HEK293 (cell line): ENCODE measurements around the gene ACTL6A.

Source experiments
- CTCF ChIA-PET: fragments of 350-600 bp; formaldehyde crosslinking; extraction: SDS; loops from one replicate; lab custom pipeline; 2021; ENCODE audit warnings: antibody characterized with exemption; lab: Yijun Ruan, JAX
- POLR2A ChIA-PET: fragments of 300-600 bp; formaldehyde crosslinking; extraction: SDS; loops from one replicate; lab custom pipeline; 2020; ENCODE audit warnings: antibody characterized with exemption, inconsistent platforms; lab: Yijun Ruan, JAX
- H3K27ac ChIP-seq: fragments of 200-500 bp; sonication (Bioruptor generic); 2 replicates; pipeline ENCODE4 v1.5.1; 2014; ENCODE audit warnings: low read depth, low read length, control low read depth, inconsistent platforms; ENCODE audit errors: extremely low read depth
- H3K36me3 ChIP-seq, 2 experiments: fragments of 200-500 bp in 1 of 2; sonication (Bioruptor generic) in 1 of 2; 1 replicate in 1 of 2; 2 replicates in 1 of 2; pipeline ENCODE4 v1.5.1; 2014 to 2017; ENCODE audit warnings: inconsistent platforms in 2 of 2, low read length in 2 of 2; ENCODE audit not compliant: control insufficient read depth in 2 of 2, insufficient read depth in 1 of 2
- H3K4me1 ChIP-seq: fragments of 200-500 bp; sonication (Bioruptor generic); 2 replicates; pipeline ENCODE4 v1.5.1; 2014; ENCODE audit warnings: mild to moderate bottlenecking, low read length, inconsistent platforms; ENCODE audit not compliant: control insufficient read depth, insufficient read depth
- H3K4me3 ChIP-seq: 2 replicates; pipeline ENCODE4 v1.5.1; 2011; ENCODE audit warnings: low read depth, mild to moderate bottlenecking, control low read depth, low read length, moderate library complexity
- H3K9me3 ChIP-seq: fragments of 200-500 bp; sonication (Bioruptor generic); 2 replicates; pipeline ENCODE4 v1.5.1; 2014; ENCODE audit warnings: low read depth, low read length, inconsistent platforms; ENCODE audit not compliant: control insufficient read depth, insufficient read depth
- FEZF1 ChIP-seq: fragments of 450-650 bp; formaldehyde crosslinking; IDR thresholded peaks from 2 replicates; pipeline ENCODE4 v1.5.1; 2016; ENCODE audit warnings: missing biosample characterization, missing genetic modification characterization
- MEIS1 ChIP-seq: sonication (generic); formaldehyde crosslinking; IDR thresholded peaks from 2 replicates; pipeline ENCODE4 v1.8.1; 2022; ENCODE audit warnings: missing genetic modification reagents, mild to moderate bottlenecking, borderline replicate concordance
- RBAK ChIP-seq: fragments of 450-650 bp; formaldehyde crosslinking; IDR thresholded peaks from 2 replicates; pipeline ENCODE4 v1.5.1; 2016; ENCODE audit warnings: missing biosample characterization, missing genetic modification characterization
- SCRT2 ChIP-seq: fragments of 450-650 bp; formaldehyde crosslinking; IDR thresholded peaks from 2 replicates; pipeline ENCODE4 v1.5.1; 2016; ENCODE audit warnings: missing biosample characterization, missing genetic modification characterization
- SP2 ChIP-seq: fragments of 450-650 bp; formaldehyde crosslinking; IDR thresholded peaks from 2 replicates; pipeline ENCODE4 v1.5.1; 2016; ENCODE audit warnings: missing biosample characterization, missing genetic modification characterization
- YY1 ChIP-seq: fragments of 450-650 bp; formaldehyde crosslinking; IDR thresholded peaks from 2 replicates; pipeline ENCODE4 v1.5.1; 2018; ENCODE audit warnings: missing biosample characterization, missing genetic modification characterization
- ZBTB10 ChIP-seq: fragments of 450-650 bp; formaldehyde crosslinking; IDR thresholded peaks from 2 replicates; pipeline ENCODE4 v1.5.1; 2016; ENCODE audit warnings: missing biosample characterization, missing genetic modification characterization
- ZBTB48 ChIP-seq: fragments of 450-650 bp; formaldehyde crosslinking; IDR thresholded peaks from 2 replicates; pipeline ENCODE4 v1.5.1; 2016; ENCODE audit warnings: missing biosample characterization, missing genetic modification characterization
- ZNF18 ChIP-seq: fragments of 450-650 bp; formaldehyde crosslinking; IDR thresholded peaks from 2 replicates; pipeline ENCODE4 v1.5.1; 2016; ENCODE audit warnings: missing biosample characterization, missing genetic modification characterization
- ZNF211 ChIP-seq: fragments of 450-650 bp; formaldehyde crosslinking; IDR thresholded peaks from 2 replicates; pipeline ENCODE4 v1.5.1; 2016; ENCODE audit warnings: low read depth, missing biosample characterization, missing genetic modification characterization
- ZNF223 ChIP-seq: fragments of 450-650 bp; formaldehyde crosslinking; IDR thresholded peaks from 2 replicates; pipeline ENCODE4 v1.5.1; 2016; ENCODE audit warnings: missing biosample characterization, missing genetic modification characterization
- ZNF248 ChIP-seq: fragments of 450-650 bp; formaldehyde crosslinking; IDR thresholded peaks from 2 replicates; pipeline ENCODE4 v1.5.1; 2017; ENCODE audit warnings: missing biosample characterization, missing genetic modification characterization
- ZNF266 ChIP-seq: fragments of 450-650 bp; formaldehyde crosslinking; IDR thresholded peaks from 2 replicates; pipeline ENCODE4 v1.5.1; 2016; ENCODE audit warnings: missing biosample characterization, missing genetic modification characterization, low read depth
- ZNF335 ChIP-seq: fragments of 450-650 bp; formaldehyde crosslinking; conservative IDR thresholded peaks from 2 replicates; pipeline ENCODE4 v1.5.1; 2016; ENCODE audit warnings: missing biosample characterization, missing genetic modification characterization
- ZNF423 ChIP-seq: fragments of 450-650 bp; formaldehyde crosslinking; IDR thresholded peaks from 2 replicates; pipeline ENCODE4 v1.5.1; 2016; ENCODE audit warnings: missing biosample characterization, missing genetic modification characterization
- ZNF510 ChIP-seq: fragments of 450-650 bp; formaldehyde crosslinking; IDR thresholded peaks from 2 replicates; pipeline ENCODE4 v1.5.1; 2018; ENCODE audit warnings: mild to moderate bottlenecking, missing genetic modification characterization, missing biosample characterization; ENCODE audit not compliant: insufficient replicate concordance
- ZNF521 ChIP-seq: fragments of 450-650 bp; formaldehyde crosslinking; IDR thresholded peaks from 2 replicates; pipeline ENCODE4 v1.5.1; 2017; ENCODE audit warnings: missing biosample characterization, mild to moderate bottlenecking, missing genetic modification characterization
- ZNF626 ChIP-seq: fragments of 450-650 bp; sonication (Bioruptor Pico); formaldehyde crosslinking; IDR thresholded peaks from 2 replicates; pipeline ENCODE4 v1.5.1; 2018; ENCODE audit warnings: missing biosample characterization, missing genetic modification characterization, inconsistent platforms
- ZNF747 ChIP-seq: fragments of 450-650 bp; formaldehyde crosslinking; IDR thresholded peaks from 2 replicates; pipeline ENCODE4 v1.5.1; 2016; ENCODE audit warnings: missing biosample characterization, missing genetic modification characterization
- ZNF776 ChIP-seq: fragments of 450-650 bp; formaldehyde crosslinking; IDR thresholded peaks from 2 replicates; pipeline ENCODE4 v1.5.0; 2017; ENCODE audit warnings: missing biosample characterization, missing genetic modification characterization, borderline replicate concordance
- ZNF777 ChIP-seq: fragments of 450-650 bp; formaldehyde crosslinking; IDR thresholded peaks from 2 replicates; pipeline ENCODE4 v1.5.1; 2017; ENCODE audit warnings: missing biosample characterization, missing genetic modification characterization, borderline replicate concordance
- ZSCAN23 ChIP-seq: fragments of 450-650 bp; formaldehyde crosslinking; IDR thresholded peaks from 2 replicates; pipeline ENCODE4 v1.5.1; 2016; ENCODE audit warnings: missing biosample characterization, missing genetic modification characterization
- ZXDB ChIP-seq: fragments of 450-650 bp; formaldehyde crosslinking; IDR thresholded peaks from 2 replicates; pipeline ENCODE4 v1.5.1; 2016; ENCODE audit warnings: missing biosample characterization, missing genetic modification characterization
- TF ChIP-seq, protein P1 (sequence below): fragments of 450-650 bp; formaldehyde crosslinking; IDR thresholded peaks from 2 replicates; pipeline ENCODE4 v1.5.1; 2017; ENCODE audit warnings: missing biosample characterization, missing genetic modification characterization
- TF ChIP-seq, protein P2 (sequence below): fragments of 450-650 bp; formaldehyde crosslinking; IDR thresholded peaks from 2 replicates; pipeline ENCODE4 v1.5.1; 2016; ENCODE audit warnings: missing biosample characterization, missing genetic modification characterization

The ACTL6A gene

GRCh38 chr3:179580992-179581391, 18.3 kb downstream of the ACTL6A start:
- Histone ChIP-seq H3K4me1 (no peaks in the 10 kb centered on the region), H3K4me3 (no peak overlapping the region), H3K27ac (no peak overlapping the region), H3K36me3 (peaks cover 21 to 74% of the 10 kb centered on the region in 2 experiments), H3K9me3 (no peaks in the 10 kb centered on the region)
- TF ChIP-seq ZNF747 (tag by site-specific recombination) (no peak), ZBTB48 (tag by site-specific recombination) (no peak), ZNF335 (tag by site-specific recombination) (no peak), YY1 (tag by site-specific recombination) (no peak)
- TF ChIP-seq, protein P1, sequence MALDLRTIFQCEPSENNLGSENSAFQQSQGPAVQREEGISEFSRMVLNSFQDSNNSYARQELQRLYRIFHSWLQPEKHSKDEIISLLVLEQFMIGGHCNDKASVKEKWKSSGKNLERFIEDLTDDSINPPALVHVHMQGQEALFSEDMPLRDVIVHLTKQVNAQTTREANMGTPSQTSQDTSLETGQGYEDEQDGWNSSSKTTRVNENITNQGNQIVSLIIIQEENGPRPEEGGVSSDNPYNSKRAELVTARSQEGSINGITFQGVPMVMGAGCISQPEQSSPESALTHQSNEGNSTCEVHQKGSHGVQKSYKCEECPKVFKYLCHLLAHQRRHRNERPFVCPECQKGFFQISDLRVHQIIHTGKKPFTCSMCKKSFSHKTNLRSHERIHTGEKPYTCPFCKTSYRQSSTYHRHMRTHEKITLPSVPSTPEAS (tag by site-specific recombination), result no peak
- ChIA-PET POLR2A (no interaction called here), CTCF (no interaction called here)

GRCh38 chr3:179589143-179589542, 26.4 kb downstream of the ACTL6A start:
- CTCF ChIA-PET, result no interaction called here
- TF ChIP-seq ZNF777 (no peak), ZNF223 (tag by site-specific recombination) (no peak), ZNF18 (tag by site-specific recombination) (no peak), ZBTB10 (tag by site-specific recombination) (no peak), ZNF266 (tag by site-specific recombination) (no peak), SCRT2 (tag by site-specific recombination) (no peak), ZNF521 (tag by site-specific recombination) (no peak), FEZF1 (tag by site-specific recombination) (no peak), ZNF626 (no peak), ZSCAN23 (no peak), RBAK (tag by site-specific recombination) (no peak), SP2 (tag by site-specific recombination) (no peak), ZNF423 (tag by site-specific recombination) (no peak), ZNF510 (tag by site-specific recombination) (no peak), ZNF211 (tag by site-specific recombination) (no peak), ZNF248 (tag by site-specific recombination) (no peak), ZXDB (no peak), MEIS1 (CRISPR knock-in tag) (no peak), ZNF776 (tag by site-specific recombination) (no peak)
- TF ChIP-seq, protein P2, sequence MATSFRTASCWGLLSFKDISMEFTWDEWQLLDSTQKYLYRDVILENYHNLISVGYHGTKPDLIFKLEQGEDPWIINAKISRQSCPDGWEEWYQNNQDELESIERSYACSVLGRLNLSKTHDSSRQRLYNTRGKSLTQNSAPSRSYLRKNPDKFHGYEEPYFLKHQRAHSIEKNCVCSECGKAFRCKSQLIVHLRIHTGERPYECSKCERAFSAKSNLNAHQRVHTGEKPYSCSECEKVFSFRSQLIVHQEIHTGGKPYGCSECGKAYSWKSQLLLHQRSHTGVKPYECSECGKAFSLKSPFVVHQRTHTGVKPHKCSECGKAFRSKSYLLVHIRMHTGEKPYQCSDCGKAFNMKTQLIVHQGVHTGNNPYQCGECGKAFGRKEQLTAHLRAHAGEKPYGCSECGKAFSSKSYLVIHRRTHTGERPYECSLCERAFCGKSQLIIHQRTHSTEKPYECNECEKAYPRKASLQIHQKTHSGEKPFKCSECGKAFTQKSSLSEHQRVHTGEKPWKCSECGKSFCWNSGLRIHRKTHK (tag by site-specific recombination), result no peak
- TF ChIP-seq, all 188 proteins: peak for 0
- Histone ChIP-seq H3K4me3 (no peak overlapping the region), H3K36me3 (peaks cover 40 to 97% of the 10 kb centered on the region in 2 experiments), H3K4me1 (no peaks in the 10 kb centered on the region), H3K27ac (no peak overlapping the region), H3K9me3 (no peaks in the 10 kb centered on the region)
- POLR2A ChIA-PET, result no interaction called here
